Liver (tissue), 9 donors: Measurements from ENCODE around the gene OR6V1. TPM values are rescaled to one million over a fixed set of nuclear protein-coding genes. Genes with fewer than 3 reads are reported as not detected.

Source experiments
- DNase-seq: peaks from one replicate; pipeline ENCODE4 v3.0.0-alpha.2; 2017; ENCODE audit warnings: low spot score
- H3K27ac ChIP-seq, 2 donors: one replicate each; pipeline ENCODE4 v1.7.0; 2013; ENCODE audit warnings: inconsistent platforms in 2 of 2, low read length in 2 of 2, control low read depth in 1 of 2, low read depth in 1 of 2, mild to moderate bottlenecking in 1 of 2
- H3K27me3 ChIP-seq, 4 donors: one replicate each; pipeline versions ENCODE4 v1.6.1 to v1.7.0; 2013; ENCODE audit warnings: low read length in 3 of 4, inconsistent platforms in 1 of 4, mild to moderate bottlenecking in 1 of 4, moderate library complexity in 1 of 4; ENCODE audit not compliant: control insufficient read depth in 4 of 4, insufficient read depth in 4 of 4
- H3K36me3 ChIP-seq, 4 donors: one replicate each; pipeline versions ENCODE4 v1.6.1 to v1.7.0; 2013; ENCODE audit warnings: low read length in 3 of 4, mild to moderate bottlenecking in 3 of 4, low read depth in 1 of 4, moderate library complexity in 1 of 4; ENCODE audit not compliant: control insufficient read depth in 4 of 4, insufficient read depth in 3 of 4
- H3K4me1 ChIP-seq, 4 donors: one replicate each; pipeline versions ENCODE4 v1.6.1 to v1.7.0; 2013; ENCODE audit warnings: low read length in 3 of 4, mild to moderate bottlenecking in 3 of 4, moderate library complexity in 1 of 4; ENCODE audit not compliant: control insufficient read depth in 4 of 4, insufficient read depth in 4 of 4
- H3K4me3 ChIP-seq, 3 donors: one replicate each; pipeline versions ENCODE4 v1.6.1 to v1.7.0; 2013; ENCODE audit warnings: low read length in 3 of 3, control low read depth in 1 of 3, low read depth in 1 of 3, mild to moderate bottlenecking in 1 of 3
- H3K9ac ChIP-seq, 2 donors: one replicate each; pipeline ENCODE4 v1.7.0; 2013; ENCODE audit warnings: low read length in 2 of 2, mild to moderate bottlenecking in 2 of 2, moderate library complexity in 2 of 2, control low read depth in 1 of 2, low read depth in 1 of 2
- H3K9me3 ChIP-seq, 4 donors: one replicate each; pipeline versions ENCODE4 v1.6.1 to v1.7.0; 2013; ENCODE audit warnings: low read length in 3 of 4; ENCODE audit not compliant: control insufficient read depth in 4 of 4
- CTCF ChIP-seq: fragments of 150-350 bp; IDR thresholded peaks from 2 replicates; pipeline ENCODE4 v1.5.1; 2017; ENCODE audit warnings: improper control_type of control experiment, low read depth, low read length; ENCODE audit not compliant: missing input control
- EGR1 ChIP-seq, 2 donors: IDR thresholded peaks; 2 replicates each; pipeline ENCODE4 v1.6.1; 2016 to 2018; ENCODE audit warnings: antibody characterized with exemption in 2 of 2, low read depth in 2 of 2
- FOXA1 ChIP-seq: IDR thresholded peaks from 2 replicates; pipeline ENCODE4 v1.6.1; 2016; ENCODE audit warnings: antibody characterized with exemption
- FOXA2 ChIP-seq: IDR thresholded peaks from 2 replicates; pipeline ENCODE4 v1.6.1; 2016; ENCODE audit warnings: antibody characterized with exemption
- GABPA ChIP-seq, 2 donors: IDR thresholded peaks in 1 of 2; conservative IDR thresholded peaks in 1 of 2; 2 replicates each; pipeline ENCODE4 v1.6.1; 2016; ENCODE audit warnings: antibody characterized with exemption in 2 of 2, mild to moderate bottlenecking in 1 of 2, moderate library complexity in 1 of 2
- HNF4A ChIP-seq, 2 donors: conservative IDR thresholded peaks; 2 replicates each; pipeline ENCODE4 v1.6.1; 2016; ENCODE audit warnings: antibody characterized with exemption in 2 of 2, mild to moderate bottlenecking in 2 of 2
- HNF4G ChIP-seq: IDR thresholded peaks from 2 replicates; pipeline ENCODE4 v1.6.1; 2016; ENCODE audit warnings: antibody characterized with exemption
- NR2F2 ChIP-seq: IDR thresholded peaks from 2 replicates; pipeline ENCODE4 v1.6.1; 2016; ENCODE audit warnings: antibody characterized with exemption
- RAD21 ChIP-seq, 2 donors: IDR thresholded peaks; 2 replicates each; pipeline ENCODE4 v1.6.1; 2016; ENCODE audit warnings: antibody characterized with exemption in 2 of 2, mild to moderate bottlenecking in 2 of 2
- REST ChIP-seq: IDR thresholded peaks from 2 replicates; pipeline ENCODE4 v1.6.1; 2016; ENCODE audit warnings: antibody characterized with exemption, mild to moderate bottlenecking
- RXRA ChIP-seq, 2 donors: IDR thresholded peaks; 2 replicates each; pipeline ENCODE4 v1.6.1; 2017 to 2018; ENCODE audit warnings: antibody characterized with exemption in 2 of 2, mild to moderate bottlenecking in 1 of 2
- TAF1 ChIP-seq: conservative IDR thresholded peaks from 2 replicates; pipeline ENCODE4 v1.6.1; 2016; ENCODE audit warnings: antibody characterized with exemption, mild to moderate bottlenecking
- WGBS: extraction: QIAGEN DNeasy Blood & Tissue Kit; methylation state at CpG from one replicate; pipeline ENCODE4 v1.1.7; 2013; 5-methylcytosine and 5-hydroxymethylcytosine counted together
- polyA plus RNA-seq, 2 donors: library from polyadenylated mRNA; stranded (reverse) in 1 of 2; unstranded in 1 of 2; fragments of 200-250 nt in 1 of 2; fragments of >200 nt in 1 of 2; fragmentation: Nextera tagmentation in 1 of 2; extraction: Ambion mirVana in 1 of 2; gene quantifications; one replicate each; pipeline versions ENCODE4 v1.2.1 to v1.2.3, GENCODE V29; 2013 to 2015
- total RNA-seq, 2 donors: library from RNA; depleted of rRNA; stranded (reverse); fragments of >200 nt; gene quantifications; one replicate each; pipeline ENCODE4 v1.2.3, GENCODE V29; 2014
- TF ChIP-seq, protein P1 (sequence below): IDR thresholded peaks from 2 replicates; pipeline ENCODE4 v1.6.1; 2016; ENCODE audit warnings: antibody characterized with exemption
- TF ChIP-seq, protein P2 (sequence below): IDR thresholded peaks from 2 replicates; pipeline ENCODE4 v1.6.1; 2016; ENCODE audit warnings: antibody characterized with exemption
- donor health status: healthy.
- donor health status: healthy.
- donor health status: healthy.
- donor health status: healthy.
- donor health status: healthy.

The OR6V1 gene
- total and polyA plus RNA-seq, 4 donors = not detected

- TF ChIP-seq REST (no peak), RAD21 (IDR thresholded peaks at IDR 0.05) (no peak), FOXA2 (no peak), GABPA (IDR thresholded peaks at IDR 0.05 in 1 of 2, conservative IDR thresholded peaks at IDR 0.05 in 1 of 2) (no peak), HNF4A (conservative IDR thresholded peaks at IDR 0.05) (no peak), NR2F2 (no peak)
Measured at GRCh38 chr7:143040209-143040715, 11.9 kb upstream of the OR6V1 start (continued).

GRCh38 chr7:143041346-143041745 lies 10.8 kb upstream of the OR6V1 start:
- TF ChIP-seq REST (no peak), TAF1 (no peak), HNF4G (no peak), GABPA (IDR thresholded peaks at IDR 0.05 in 1 of 2, conservative IDR thresholded peaks at IDR 0.05 in 1 of 2) (no peak), RXRA (IDR thresholded peaks at IDR 0.05) (no peak), EGR1 (IDR thresholded peaks at IDR 0.05; ENCODE audit: low read depth in 2 of 2) (no peak), FOXA2 (no peak), CTCF (no peak), FOXA1 (no peak), NR2F2 (no peak)
- TF ChIP-seq, protein P1, sequence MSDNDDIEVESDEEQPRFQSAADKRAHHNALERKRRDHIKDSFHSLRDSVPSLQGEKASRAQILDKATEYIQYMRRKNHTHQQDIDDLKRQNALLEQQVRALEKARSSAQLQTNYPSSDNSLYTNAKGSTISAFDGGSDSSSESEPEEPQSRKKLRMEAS = no peak
- TF ChIP-seq, protein P2, sequence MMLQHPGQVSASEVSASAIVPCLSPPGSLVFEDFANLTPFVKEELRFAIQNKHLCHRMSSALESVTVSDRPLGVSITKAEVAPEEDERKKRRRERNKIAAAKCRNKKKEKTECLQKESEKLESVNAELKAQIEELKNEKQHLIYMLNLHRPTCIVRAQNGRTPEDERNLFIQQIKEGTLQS = no peak
- no peak for DNase-seq
- Histone ChIP-seq H3K4me1 (no peaks in the 10 kb centered on the region), H3K9ac (no peak overlapping the region), H3K27ac (no peak overlapping the region), H3K36me3 (no peaks in the 10 kb centered on the region), H3K9me3 (no peaks in the 10 kb centered on the region), H3K4me3 (no peak overlapping the region), H3K27me3 (no peaks in the 10 kb centered on the region)
- WGBS = 85% methylated on average over 6 of the region's 6 CpGs
